Osteocyte (in vitro differentiated cells): ENCODE data around the gene IDH1. TPM values are rescaled to one million over a fixed set of nuclear protein-coding genes. Genes with fewer than 3 reads are reported as not detected.
"Not testable (repeated sequence)": the region's sequence is repeated elsewhere in the genome, so short reads cannot be mapped to it uniquely, and the experiment has no call there.

Experiments
- DNase-seq: peaks from one replicate; pipeline ENCODE4 v3.0.0; 2021; ENCODE audit warnings: mixed read lengths; ENCODE audit not compliant: unreplicated experiment; ENCODE audit errors: extremely low spot score
- H3K27ac Mint-ChIP-seq: one replicate; pipeline ENCODE4 v1.8.0; 2021; ENCODE audit warnings: mild to moderate bottlenecking, mixed read lengths; ENCODE audit not compliant: unreplicated experiment
- H3K27me3 Mint-ChIP-seq: one replicate; pipeline ENCODE4 v1.8.0; 2021; ENCODE audit warnings: mixed read lengths; ENCODE audit not compliant: unreplicated experiment
- H3K36me3 Mint-ChIP-seq: one replicate; pipeline ENCODE4 v1.8.0; 2021; ENCODE audit warnings: mixed read lengths; ENCODE audit not compliant: unreplicated experiment
- H3K4me1 Mint-ChIP-seq: one replicate; pipeline ENCODE4 v1.8.0; 2021; ENCODE audit warnings: mixed read lengths; ENCODE audit not compliant: unreplicated experiment
- H3K4me3 Mint-ChIP-seq: one replicate; pipeline ENCODE4 v1.8.0; 2021; ENCODE audit warnings: mild to moderate bottlenecking, moderate library complexity, mixed read lengths; ENCODE audit not compliant: unreplicated experiment
- H3K9me3 Mint-ChIP-seq: one replicate; pipeline ENCODE4 v1.8.0; 2021; ENCODE audit warnings: mixed read lengths; ENCODE audit not compliant: unreplicated experiment
- total RNA-seq: library from RNA; stranded (reverse); gene quantifications from 2 replicates; pipeline ENCODE4 v1.2.1, GENCODE V29; 2021
- TF ChIP-seq, protein P1 (sequence below): fragments of 200-600 bp; sonication (generic); IDR thresholded peaks from 2 replicates; pipeline ENCODE4 v1.5.0; 2021; ENCODE audit warnings: antibody characterized with exemption, mild to moderate bottlenecking, moderate library complexity

Gene IDH1
- total RNA-seq, 1 donor from 2014 or later, result 49.6 TPM

- peaks cover 13% of the 10 kb centered on the region for H3K4me1 Mint-ChIP-seq
- H3K27ac Mint-ChIP-seq, result no peak overlapping the region
- no peak for DNase-seq
- TF ChIP-seq, protein P1, sequence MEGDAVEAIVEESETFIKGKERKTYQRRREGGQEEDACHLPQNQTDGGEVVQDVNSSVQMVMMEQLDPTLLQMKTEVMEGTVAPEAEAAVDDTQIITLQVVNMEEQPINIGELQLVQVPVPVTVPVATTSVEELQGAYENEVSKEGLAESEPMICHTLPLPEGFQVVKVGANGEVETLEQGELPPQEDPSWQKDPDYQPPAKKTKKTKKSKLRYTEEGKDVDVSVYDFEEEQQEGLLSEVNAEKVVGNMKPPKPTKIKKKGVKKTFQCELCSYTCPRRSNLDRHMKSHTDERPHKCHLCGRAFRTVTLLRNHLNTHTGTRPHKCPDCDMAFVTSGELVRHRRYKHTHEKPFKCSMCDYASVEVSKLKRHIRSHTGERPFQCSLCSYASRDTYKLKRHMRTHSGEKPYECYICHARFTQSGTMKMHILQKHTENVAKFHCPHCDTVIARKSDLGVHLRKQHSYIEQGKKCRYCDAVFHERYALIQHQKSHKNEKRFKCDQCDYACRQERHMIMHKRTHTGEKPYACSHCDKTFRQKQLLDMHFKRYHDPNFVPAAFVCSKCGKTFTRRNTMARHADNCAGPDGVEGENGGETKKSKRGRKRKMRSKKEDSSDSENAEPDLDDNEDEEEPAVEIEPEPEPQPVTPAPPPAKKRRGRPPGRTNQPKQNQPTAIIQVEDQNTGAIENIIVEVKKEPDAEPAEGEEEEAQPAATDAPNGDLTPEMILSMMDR, result no peak
- H3K4me3 Mint-ChIP-seq, result no peak overlapping the region
- H3K36me3 Mint-ChIP-seq, result peaks cover 76% of the 10 kb centered on the region
- no peaks in the 10 kb centered on the region for H3K27me3 Mint-ChIP-seq
- no peaks in the 10 kb centered on the region for H3K9me3 Mint-ChIP-seq
These were observed 24.4 kb upstream of the IDH1 start for GRCh38 chr2:208279236-208279635.

- Mint-ChIP-seq H3K27ac (no peak overlapping the region), H3K4me1 (peaks cover 16% of the 10 kb centered on the region), H3K9me3 (no peaks in the 10 kb centered on the region), H3K27me3 (no peaks in the 10 kb centered on the region), H3K4me3 (no peak overlapping the region), H3K36me3 (peaks cover 80% of the 10 kb centered on the region)
- no peak for DNase-seq
- TF ChIP-seq, protein P1, result no peak
These were observed 23.7 kb upstream of the IDH1 start for GRCh38 chr2:208278549-208278948.

- TF ChIP-seq, protein P1, result no peak
- Mint-ChIP-seq H3K36me3 (peaks cover 68% of the 10 kb centered on the region), H3K9me3 (no peaks in the 10 kb centered on the region), H3K4me1 (peaks cover 11% of the 10 kb centered on the region), H3K27ac (no peak overlapping the region), H3K4me3 (no peak overlapping the region), H3K27me3 (no peaks in the 10 kb centered on the region)
- no peak for DNase-seq
These were observed 19.9 kb upstream of the IDH1 start for GRCh38 chr2:208274748-208275147.

DNA sequence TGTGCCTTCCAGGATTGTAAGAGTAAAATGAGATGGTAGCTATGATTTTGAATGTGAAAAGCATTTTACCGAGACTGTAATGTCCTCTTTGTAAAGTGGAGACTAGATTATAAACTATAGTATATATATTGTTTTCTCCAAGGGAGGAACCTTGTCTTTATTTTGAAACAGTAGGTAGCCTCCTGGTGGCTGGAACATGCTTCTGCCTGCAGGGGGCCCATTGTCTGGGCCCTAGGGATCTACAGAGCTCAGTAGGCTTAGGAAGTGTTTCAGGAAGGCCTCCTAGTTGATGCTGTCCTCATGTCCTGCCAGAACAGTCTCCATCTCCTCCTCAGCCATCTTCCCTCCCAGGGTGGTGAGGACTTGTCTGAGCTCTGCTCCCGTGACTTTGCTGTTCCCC is 14.2 kb upstream of the IDH1 start:
- H3K27ac Mint-ChIP-seq, result peak overlapping the region; percentile 7
- H3K27me3 Mint-ChIP-seq, result no peaks in the 10 kb centered on the region
- H3K4me3 Mint-ChIP-seq, result no peak overlapping the region
- H3K36me3 Mint-ChIP-seq, result peaks cover 18% of the 10 kb centered on the region
- TF ChIP-seq, protein P1, result no peak
- H3K9me3 Mint-ChIP-seq, result no peaks in the 10 kb centered on the region
- no peak for DNase-seq
- H3K4me1 Mint-ChIP-seq, result peaks cover 38% of the 10 kb centered on the region

DNA sequence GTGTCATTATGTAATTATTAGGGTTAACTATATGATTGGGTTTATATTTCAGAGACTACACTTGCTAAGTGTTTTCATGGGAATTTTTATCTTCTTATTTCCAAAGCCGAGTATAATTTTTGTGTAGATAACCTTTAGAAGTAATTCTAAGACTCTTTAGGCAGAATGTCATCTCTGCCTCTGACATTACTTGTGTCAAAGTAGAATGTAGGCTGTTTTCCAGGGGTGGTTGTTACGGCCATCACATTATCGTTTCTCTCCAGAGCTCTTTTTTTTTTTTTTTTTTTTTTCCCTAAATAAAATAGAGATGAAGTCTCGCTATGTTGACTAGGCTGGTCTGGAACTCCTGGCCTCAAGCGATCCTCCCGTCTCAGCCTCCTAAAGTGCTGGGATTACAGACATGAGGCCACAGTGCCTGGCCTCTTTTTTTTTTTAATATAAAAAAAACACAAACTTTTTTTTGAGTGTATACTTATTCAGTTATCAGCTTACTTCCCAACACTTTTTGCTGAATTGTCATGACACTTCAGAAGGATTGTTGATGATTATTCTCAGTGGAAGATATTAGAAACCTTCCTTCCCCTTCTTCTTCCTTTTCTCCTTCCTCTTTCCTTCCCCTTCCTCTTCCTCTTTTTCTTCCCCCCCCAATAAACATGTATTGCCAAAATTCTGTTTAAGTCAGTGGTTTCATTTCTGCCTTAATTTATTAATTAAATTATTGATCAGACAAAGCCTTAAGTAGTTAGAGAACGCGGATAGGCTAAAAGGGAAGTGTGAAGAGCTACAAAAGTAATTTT is 13.5 kb upstream of the IDH1 start:
- DNase-seq, result no peak
- H3K36me3 Mint-ChIP-seq, result peaks cover 12% of the 10 kb centered on the region
- H3K9me3 Mint-ChIP-seq, result no peaks in the 10 kb centered on the region
- no peaks in the 10 kb centered on the region for H3K27me3 Mint-ChIP-seq
- H3K4me1 Mint-ChIP-seq, result peaks cover 36% of the 10 kb centered on the region
- TF ChIP-seq, protein P1, result no peak
- peak overlapping the region; percentile 91 for H3K27ac Mint-ChIP-seq
- peak overlapping the region; percentile 89 for H3K4me3 Mint-ChIP-seq

DNA sequence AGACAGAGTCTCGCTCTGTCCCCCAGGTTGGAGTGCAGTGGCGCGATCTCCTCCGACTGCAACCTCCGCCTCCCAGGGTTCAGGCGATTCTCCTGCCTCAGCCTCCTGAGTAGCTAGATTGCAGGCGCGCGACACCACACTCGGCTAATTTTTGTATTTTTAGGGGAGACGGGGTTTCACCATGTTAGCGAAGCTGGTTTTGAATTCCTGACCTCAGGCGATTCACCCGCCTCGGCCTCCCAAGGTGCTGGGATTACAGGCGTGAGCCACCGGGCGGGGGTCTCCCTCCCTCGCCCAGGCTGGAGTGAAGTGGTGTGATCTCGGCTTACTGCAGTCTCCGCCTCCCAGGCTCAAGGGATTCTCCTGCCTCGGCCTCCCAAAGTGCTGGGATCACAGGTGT is 12.7 kb upstream of the IDH1 start:
- not testable (repeated sequence) for H3K27me3 Mint-ChIP-seq, H3K9me3 Mint-ChIP-seq, DNase-seq
- Mint-ChIP-seq H3K4me3 (peak overlapping the region; percentile 89), H3K36me3 (peaks cover 12% of the 10 kb centered on the region), H3K27ac (peak overlapping the region; percentile 91), H3K4me1 (peaks cover 36% of the 10 kb centered on the region)
